GM13976 (cell line): ENCODE data around the gene SLF2.

Experiments used
- DNase-seq: peaks from one replicate; pipeline ENCODE4 v3.0.0; 2012; ENCODE audit warnings: low spot score
- CTCF ChIP-seq: IDR thresholded peaks from 2 replicates; pipeline ENCODE4 v1.5.1; 2012; ENCODE audit warnings: borderline replicate concordance, mild to moderate bottlenecking; ENCODE audit not compliant: insufficient read depth; ENCODE audit errors: extremely low read depth, missing control alignments, control extremely low read depth
- in situ Hi-C: fragments of 300-500 bp; cut with MboI; formaldehyde crosslinking; loops from one replicate; pipeline ENCODE4 v1.12.0; 2022; ENCODE audit warnings: low sequenced_read_pairs, mixed read lengths, inconsistent platforms; ENCODE audit not compliant: unreplicated experiment

SLF2 gene

GRCh38 chr10:100866575-100867098, 46.1 kb upstream of the SLF2 start:
- no peak for DNase-seq
- in situ Hi-C loops: no loop called here
- TF ChIP-seq CTCF: no peak

- no peak for TF ChIP-seq CTCF
- in situ Hi-C loops: no loop called here
These were observed 45.4 kb upstream of the SLF2 start for GRCh38 chr10:100867261-100867963.

GRCh38 chr10:100868382-100868781, 44.4 kb upstream of the SLF2 start:
- in situ Hi-C loops: no loop called here
- no peak for DNase-seq
- no peak for TF ChIP-seq CTCF

More at GRCh38 chr10:100867261-100867963, 45.4 kb upstream of the SLF2 start:
- DNase-seq: no peak

GRCh38 chr10:100869399-100869798, 43.4 kb upstream of the SLF2 start:
- in situ Hi-C loops: no loop called here
- DNase-seq: no peak
- no peak for TF ChIP-seq CTCF

GRCh38 chr10:100872034-100872791, 40.5 kb upstream of the SLF2 start:
- peak; percentile 36 for TF ChIP-seq CTCF
- in situ Hi-C loops: no loop called here
- peak; percentile 87 for DNase-seq

- DNase-seq: peak; percentile 16
- no peak for TF ChIP-seq CTCF
- in situ Hi-C loops: no loop called here
These were observed 39.5 kb upstream of the SLF2 start for GRCh38 chr10:100873146-100873826.
